ENCODE measurements around the gene SDC1.

- TF ChIP-seq EZH2 (IDR thresholded peaks at IDR 0.05) (no peak), POLR2AphosphoS5 (IDR thresholded peaks at IDR 0.05; ENCODE audit: borderline replicate concordance, low read depth, low read length) (no peak), FOXP2 (optimal IDR thresholded peaks at IDR 0.05; ENCODE audit: control extremely low read depth, extremely low read length, insufficient read depth) (no peak)
Measured at GRCh38 chr2:20173496-20174402, 51.2 kb downstream of the SDC1 start.

Measured in SK-N-MC (cell line).